OCI-LY7 (cell line): ENCODE results near the gene FAM111A. TPM values are rescaled to one million over a fixed set of nuclear protein-coding genes. Genes with fewer than 3 reads are reported as not detected.

Experiments used
- BruUV-seq: library from RNA; stranded (reverse); fragments of 400-500 nt; replicated peaks from 2 replicates; lab custom pipeline; 2021; lab: Mats Ljungman, UMichigan
- CTCF ChIA-PET: fragments of 300-600 bp; sonication (Branson Sonifier 250); formaldehyde crosslinking; loops from one replicate; lab custom pipeline; 2022; ENCODE audit warnings: antibody characterized with exemption; ENCODE audit not compliant: unreplicated experiment; lab: Charles Lee
- POLR2A ChIA-PET: fragments of 300-600 bp; sonication (Branson Sonifier 250); formaldehyde crosslinking; loops from one replicate; lab custom pipeline; 2022; ENCODE audit warnings: antibody characterized with exemption; lab: Charles Lee
- DNase-seq: peaks from one replicate; pipeline ENCODE4 v3.0.0-alpha.2; 2015; ENCODE audit warnings: low spot score
- H2AFZ ChIP-seq: fragments of 200-600 bp; sonication (generic), shearing (Covaris generic); 2 replicates; pipeline ENCODE4 v1.6.1; 2014; ENCODE audit warnings: mild to moderate bottlenecking, antibody characterized with exemption, low read length, moderate library complexity
- H3K27ac ChIP-seq: fragments of 200-600 bp; sonication (generic); 2 replicates; pipeline ENCODE4 v1.5.1; 2014; ENCODE audit warnings: mixed run types, low read depth, mild to moderate bottlenecking, moderate library complexity, low read length, inconsistent platforms; ENCODE audit not compliant: poor library complexity, severe bottlenecking
- H3K36me3 ChIP-seq: fragments of 200-600 bp; sonication (generic); 2 replicates; pipeline ENCODE4 v1.6.1; 2014; ENCODE audit warnings: mild to moderate bottlenecking, antibody characterized with exemption, low read length, moderate library complexity, mixed read lengths; ENCODE audit not compliant: insufficient read depth
- H3K4me1 ChIP-seq: fragments of 200-600 bp; sonication (generic); 2 replicates; pipeline ENCODE4 v1.5.1; 2014; ENCODE audit warnings: mild to moderate bottlenecking, low read length; ENCODE audit not compliant: insufficient read depth, poor library complexity, severe bottlenecking
- H3K4me2 ChIP-seq: fragments of 200-600 bp; sonication (generic); 2 replicates; pipeline ENCODE4 v1.6.1; 2014; ENCODE audit warnings: mild to moderate bottlenecking, low read length
- H3K4me3 ChIP-seq: fragments of 200-600 bp; sonication (generic); 2 replicates; pipeline ENCODE4 v1.5.1; 2014; ENCODE audit warnings: mild to moderate bottlenecking, low read depth, low read length; ENCODE audit not compliant: poor library complexity, severe bottlenecking
- H3K79me2 ChIP-seq: fragments of 200-600 bp; sonication (generic); 2 replicates; pipeline ENCODE4 v1.6.1; 2016; ENCODE audit warnings: low read depth, mild to moderate bottlenecking, low read length, moderate library complexity, mixed read lengths; ENCODE audit not compliant: insufficient read depth
- H3K9me2 ChIP-seq: fragments of 200-600 bp; sonication (generic); 2 replicates; pipeline ENCODE4 v1.6.1; 2016; ENCODE audit warnings: mild to moderate bottlenecking, low read length, mixed read lengths; ENCODE audit not compliant: insufficient read depth
- H3K9me3 ChIP-seq: fragments of 200-600 bp; sonication (generic); 2 replicates; pipeline ENCODE4 v1.6.1; 2014; ENCODE audit warnings: mild to moderate bottlenecking, mixed run types, low read length, mixed read lengths
- H4K20me1 ChIP-seq: fragments of 200-600 bp; sonication (generic); 2 replicates; pipeline ENCODE4 v1.6.1; 2014; ENCODE audit warnings: mild to moderate bottlenecking, antibody characterized with exemption, low read length, moderate library complexity, mixed read lengths; ENCODE audit not compliant: insufficient read depth
- EZH2phosphoT487 ChIP-seq: fragments of 200-600 bp; sonication (generic); IDR thresholded peaks from 2 replicates; pipeline ENCODE4 v1.6.1; 2018; ENCODE audit warnings: low read depth, borderline replicate concordance, mild to moderate bottlenecking, mixed run types, antibody characterized with exemption, low read length, moderate library complexity, mixed read lengths
- intact Hi-C: fragments of 100-400 bp; cut with micrococcal nuclease; formaldehyde crosslinking; loops from one replicate; pipeline ENCODE4 v1.10.0; 2022; ENCODE audit not compliant: unreplicated experiment
- total RNA-seq, 2 experiments: library from RNA; depleted of rRNA in 1 of 2; stranded (reverse); fragments of >200 nt in 1 of 2; shearing (Covaris generic) in 1 of 2; gene quantifications; 2 replicates each; pipeline ENCODE4 v1.2.3, GENCODE V29; 2014 to 2022
- TF ChIP-seq, protein P1 (sequence below): fragments of 200-600 bp; sonication (generic); conservative IDR thresholded peaks from 2 replicates; pipeline ENCODE4 v1.5.1; 2014; ENCODE audit warnings: mild to moderate bottlenecking, antibody characterized with exemption, low read length, moderate library complexity, mixed read lengths

FAM111A gene
- total RNA-seq, 2 experiments from 2014 or later, result 83.9 to 93.7 TPM

DNA sequence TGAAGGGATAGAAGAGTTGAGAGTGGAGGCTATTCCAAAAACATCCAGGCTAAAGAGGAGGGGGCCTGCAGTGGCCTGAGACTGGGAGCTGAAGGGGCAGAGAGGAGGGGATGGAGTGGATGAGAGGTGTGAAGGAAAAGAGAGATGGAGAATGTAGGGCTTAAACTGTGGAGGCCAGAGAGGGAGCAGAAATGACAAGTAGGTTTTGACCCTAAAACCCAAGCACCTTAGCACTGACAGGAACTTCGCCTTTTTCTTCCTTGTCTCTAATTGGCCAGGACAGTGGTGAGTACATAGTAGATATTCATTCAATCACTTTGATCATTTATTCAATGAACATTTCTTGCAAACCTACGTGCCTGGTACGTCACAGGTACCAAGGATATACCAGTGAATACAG lies 28.3 kb upstream of the FAM111A start:
- Histone ChIP-seq H2AFZ (no peak overlapping the region), H3K4me2 (no peak overlapping the region), H3K9me3 (peaks cover 23% of the 10 kb centered on the region), H3K4me1 (peaks cover 19% of the 10 kb centered on the region), H3K36me3 (peaks cover 100% of the 10 kb centered on the region), H4K20me1 (no peaks in the 10 kb centered on the region), H3K27ac (no peak overlapping the region), H3K79me2 (peaks cover 23% of the 10 kb centered on the region; the same call in 1 of the 2 replicates), H3K9me2 (no peaks in the 10 kb centered on the region), H3K4me3 (no peak overlapping the region)
- POLR2A ChIA-PET, result no interaction called here
- DNase-seq, result no peak
- CTCF ChIA-PET, result no interaction called here
- intact Hi-C loops, result no loop called here
- no TSS peak for BruUV-seq
- TF ChIP-seq EZH2phosphoT487, result no peak
- TF ChIP-seq, protein P1, sequence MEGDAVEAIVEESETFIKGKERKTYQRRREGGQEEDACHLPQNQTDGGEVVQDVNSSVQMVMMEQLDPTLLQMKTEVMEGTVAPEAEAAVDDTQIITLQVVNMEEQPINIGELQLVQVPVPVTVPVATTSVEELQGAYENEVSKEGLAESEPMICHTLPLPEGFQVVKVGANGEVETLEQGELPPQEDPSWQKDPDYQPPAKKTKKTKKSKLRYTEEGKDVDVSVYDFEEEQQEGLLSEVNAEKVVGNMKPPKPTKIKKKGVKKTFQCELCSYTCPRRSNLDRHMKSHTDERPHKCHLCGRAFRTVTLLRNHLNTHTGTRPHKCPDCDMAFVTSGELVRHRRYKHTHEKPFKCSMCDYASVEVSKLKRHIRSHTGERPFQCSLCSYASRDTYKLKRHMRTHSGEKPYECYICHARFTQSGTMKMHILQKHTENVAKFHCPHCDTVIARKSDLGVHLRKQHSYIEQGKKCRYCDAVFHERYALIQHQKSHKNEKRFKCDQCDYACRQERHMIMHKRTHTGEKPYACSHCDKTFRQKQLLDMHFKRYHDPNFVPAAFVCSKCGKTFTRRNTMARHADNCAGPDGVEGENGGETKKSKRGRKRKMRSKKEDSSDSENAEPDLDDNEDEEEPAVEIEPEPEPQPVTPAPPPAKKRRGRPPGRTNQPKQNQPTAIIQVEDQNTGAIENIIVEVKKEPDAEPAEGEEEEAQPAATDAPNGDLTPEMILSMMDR, result no peak

DNA sequence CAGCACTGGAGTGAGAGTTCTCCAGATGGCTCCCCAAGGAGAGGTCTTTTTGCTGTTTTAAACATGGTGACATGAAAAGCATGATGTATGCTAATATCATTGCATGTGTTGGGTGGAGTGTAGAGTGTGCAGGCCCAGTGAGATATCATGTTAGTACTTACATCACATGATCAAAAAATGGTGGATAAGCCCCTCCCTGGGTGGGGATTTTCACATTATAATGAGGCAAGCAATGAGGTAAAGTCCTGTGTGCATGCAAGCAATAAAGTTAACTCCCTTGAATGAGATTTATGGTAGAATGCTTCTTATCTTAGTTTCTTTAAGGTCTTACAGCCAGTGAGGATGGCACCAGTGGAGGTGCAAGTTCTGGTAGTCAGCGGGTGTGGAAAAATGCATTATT lies 27.1 kb upstream of the FAM111A start:
- no peaks in the 10 kb centered on the region for H3K9me2 ChIP-seq
- H3K4me2 ChIP-seq, result no peak overlapping the region
- peaks cover 8% of the 10 kb centered on the region for H3K4me1 ChIP-seq
- TF ChIP-seq EZH2phosphoT487, result no peak
- TF ChIP-seq, protein P1, result no peak
- no TSS peak for BruUV-seq
- no peak for DNase-seq
- no peak overlapping the region for H3K27ac ChIP-seq
- H3K9me3 ChIP-seq, result peaks cover 29% of the 10 kb centered on the region
- POLR2A ChIA-PET, result no interaction called here
- H2AFZ ChIP-seq, result no peak overlapping the region
- H4K20me1 ChIP-seq, result no peaks in the 10 kb centered on the region
- CTCF ChIA-PET, result no interaction called here
- intact Hi-C loops, result no loop called here
- H3K4me3 ChIP-seq, result no peak overlapping the region
- H3K36me3 ChIP-seq, result peaks cover 99% of the 10 kb centered on the region
- peaks cover 20% of the 10 kb centered on the region; the same call in 1 of the 2 replicates for H3K79me2 ChIP-seq

DNA sequence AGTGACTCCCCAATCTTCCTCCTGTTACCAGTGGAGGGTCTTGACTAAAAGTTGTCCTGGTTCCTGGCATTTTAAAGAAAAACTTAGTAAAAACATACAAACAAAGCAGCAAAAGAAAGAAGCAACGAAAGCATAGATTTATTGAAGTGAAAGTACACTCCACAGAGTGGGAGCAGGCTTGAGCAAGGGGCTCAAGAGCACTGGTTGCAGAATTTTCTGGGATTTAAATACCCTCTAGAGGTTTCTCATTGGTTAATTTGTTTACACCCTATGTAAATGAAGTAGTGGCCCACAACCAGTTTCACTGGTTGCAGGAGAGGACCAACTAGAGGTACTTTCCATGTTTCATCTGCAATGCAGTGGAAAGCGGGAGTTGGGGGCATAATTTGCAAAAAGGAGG lies 24.9 kb upstream of the FAM111A start:
- no peaks in the 10 kb centered on the region for H3K4me1 ChIP-seq
- peaks cover 97% of the 10 kb centered on the region for H3K36me3 ChIP-seq
- H3K27ac ChIP-seq, result no peak overlapping the region
- no TSS peak for BruUV-seq
- ChIA-PET POLR2A (no interaction called here), CTCF (no interaction called here)
- no peak for TF ChIP-seq EZH2phosphoT487
- TF ChIP-seq, protein P1, result no peak
- intact Hi-C loops, result no loop called here
- H4K20me1 ChIP-seq, result no peaks in the 10 kb centered on the region
- H3K4me2 ChIP-seq, result no peak overlapping the region
- peaks cover 16% of the 10 kb centered on the region; the same call in 1 of the 2 replicates for H3K79me2 ChIP-seq
- no peak for DNase-seq
- no peak overlapping the region for H2AFZ ChIP-seq
- peaks cover 29% of the 10 kb centered on the region for H3K9me3 ChIP-seq
- no peaks in the 10 kb centered on the region for H3K9me2 ChIP-seq
- no peak overlapping the region for H3K4me3 ChIP-seq
